Smooth muscle cell of the coronary artery (primary cell): ENCODE measurements around the gene WDR77. TPM values are rescaled to one million over a fixed set of nuclear protein-coding genes. Genes with fewer than 3 reads are reported as not detected.

Source experiments
- total RNA-seq: library from RNA; depleted of rRNA; stranded (reverse); fragments of >200 nt; gene quantifications from 2 replicates; pipeline ENCODE4 v1.2.3, GENCODE V29; 2014; ENCODE audit warnings: low replicate concordance

Gene WDR77
- total RNA-seq: 28.8 and 33.7 TPM in 2 replicates

GRCh38 chr1:111448918-111449702 lies at the start of gene WDR77, which contains the start of gene ATP5PB:
Gene WDR77, minus strand, starts transcription at chr1:111449256. Its CDS starts 87 bp downstream, at chr1:111449169.
Gene ATP5PB, plus strand, starts transcription at chr1:111449464. Its CDS starts 78 bp downstream, at chr1:111449542.

Other genes with a start within 250 kb of the WDR77 start
- gene DENND2D, start 248.6 kb downstream of the WDR77 start, total RNA-seq: 2.5 and 8.5 TPM in 2 replicates
- 0.45 and 4.4 TPM in 2 replicates for gene CHI3L2, start 221.5 kb downstream of the WDR77 start, total RNA-seq
- gene CHIA, start 158.4 kb downstream of the WDR77 start, total RNA-seq: not detected in 2 replicates
- 0.15 and 0.47 TPM in 2 replicates for gene OVGP1, start 21.5 kb downstream of the WDR77 start, total RNA-seq
- 151 and 303 TPM in 2 replicates for gene ATP5PB, start 208 bp upstream of the WDR77 start, total RNA-seq
- 0.08 and 0.35 TPM in 2 replicates for gene C1orf162, start 24.7 kb upstream of the WDR77 start, total RNA-seq
- not detected in 2 replicates for gene ADORA3, start 54.4 kb upstream of the WDR77 start, total RNA-seq
- gene TMIGD3, start 54.4 kb upstream of the WDR77 start, total RNA-seq: not detected in 2 replicates
- 13.2 and 25.5 TPM in 2 replicates for gene RAP1A, start 170.5 kb upstream of the WDR77 start, total RNA-seq